Fibroblast of the aortic adventitia (primary cell): ENCODE measurements around the gene KIAA0930. TPM values are rescaled to one million over a fixed set of nuclear protein-coding genes. Genes with fewer than 3 reads are reported as not detected.

ENCODE experiments used
- DNase-seq: peaks from one replicate; pipeline ENCODE4 v3.0.0-alpha.2; 2010; ENCODE audit warnings: low read depth
- H3K4me3 ChIP-seq: 2 replicates; pipeline ENCODE4 v1.5.1; 2011; ENCODE audit warnings: low read depth, mild to moderate bottlenecking, control low read depth, low read length, moderate library complexity
- CTCF ChIP-seq: IDR thresholded peaks from 2 replicates; pipeline ENCODE4 v1.5.1; 2011; ENCODE audit warnings: mild to moderate bottlenecking, low read length, control low read depth, inconsistent platforms; ENCODE audit not compliant: insufficient read depth
- total RNA-seq: library from RNA; depleted of rRNA; stranded (reverse); fragments of >200 nt; gene quantifications from 2 replicates; pipeline ENCODE4 v1.2.3, GENCODE V29; 2012; ENCODE audit warnings: low replicate concordance

Gene KIAA0930
- total RNA-seq = 36.2 and 36.4 TPM in 2 replicates

DNA sequence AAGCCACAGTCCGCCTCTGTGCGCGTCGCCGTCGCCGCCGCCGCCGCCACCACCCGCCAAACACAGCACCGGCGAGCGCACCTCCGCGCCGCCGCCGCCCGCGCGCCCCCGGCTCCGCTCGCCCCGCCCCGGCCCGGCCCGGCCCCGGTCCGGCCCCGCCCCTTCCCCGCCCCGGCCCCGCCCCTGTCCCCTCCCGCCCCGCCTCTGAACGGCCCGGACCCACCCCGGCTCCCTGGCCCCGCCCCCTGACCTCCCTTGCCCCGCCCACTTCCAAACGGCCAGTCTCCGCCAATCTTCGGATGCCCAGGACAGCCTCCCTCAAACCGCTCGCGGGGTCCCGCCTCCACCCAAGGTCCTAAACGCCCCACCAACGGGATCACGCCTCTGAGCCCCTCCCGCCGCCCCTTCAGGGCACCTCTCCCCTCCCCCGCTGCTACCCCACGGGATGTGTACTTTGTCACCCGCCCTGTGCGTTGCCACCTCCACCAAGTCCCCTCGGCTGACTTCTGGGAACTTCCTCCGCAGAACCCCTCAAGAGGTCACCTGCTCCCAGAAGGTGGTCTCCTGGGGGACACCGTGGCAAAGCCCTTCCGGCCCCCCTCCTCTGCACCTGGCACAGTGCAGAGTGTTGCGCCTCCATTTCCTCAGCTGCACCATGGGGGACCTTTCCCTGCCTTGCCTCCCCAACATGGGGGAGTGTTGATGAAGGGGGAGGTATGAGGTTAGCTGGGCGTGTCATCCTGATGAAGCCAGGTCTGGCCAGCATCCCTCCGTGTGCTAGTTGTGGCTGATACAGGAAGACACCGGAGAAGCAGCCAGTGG is at the start of gene KIAA0930:
TSS of gene KIAA0930 (minus strand) at position 85 of the 822 bp plus-strand sequence. CDS start 191 bp downstream, outside the sequence.
- peak; percentile 63 for DNase-seq
- no peak for TF ChIP-seq CTCF
- peak within 1 kb of the TSS; percentile 75 for H3K4me3 ChIP-seq

DNA sequence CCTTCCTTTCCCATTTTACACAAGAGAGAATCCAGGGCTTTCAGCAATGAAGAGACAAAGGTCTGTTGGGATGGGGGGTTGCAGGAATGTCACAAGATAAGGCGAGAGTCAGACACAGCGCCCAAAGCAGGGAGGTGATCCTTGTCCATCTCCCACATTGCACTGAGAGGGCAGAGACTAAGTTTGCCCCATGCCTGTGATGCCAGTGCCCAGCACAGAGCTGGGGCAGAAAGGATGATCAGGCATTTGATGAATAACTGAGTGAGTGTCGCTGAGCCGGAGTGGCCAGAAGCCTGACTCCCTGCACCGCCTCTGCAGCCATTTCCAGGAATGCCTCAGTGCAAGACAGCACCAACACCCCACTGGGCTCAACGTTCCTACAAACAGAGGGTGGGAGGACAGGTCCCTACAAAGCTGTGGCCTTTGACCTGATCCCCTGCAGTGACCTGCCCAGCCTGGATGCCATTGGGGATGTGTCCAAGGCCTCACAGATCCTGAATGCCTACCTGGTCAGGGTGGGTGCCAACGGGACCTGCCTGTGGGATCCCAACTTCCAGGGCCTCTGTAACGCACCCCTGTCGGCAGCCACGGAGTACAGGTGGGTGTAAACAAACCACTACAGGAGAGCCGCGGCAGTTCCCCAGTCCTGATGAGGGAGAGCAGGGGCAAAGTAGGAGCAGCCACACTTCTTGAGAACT is 46.3 kb upstream of the KIAA0930 start:
- no peak for DNase-seq
- TF ChIP-seq CTCF = no peak
- no peak overlapping the region for H3K4me3 ChIP-seq

DNA sequence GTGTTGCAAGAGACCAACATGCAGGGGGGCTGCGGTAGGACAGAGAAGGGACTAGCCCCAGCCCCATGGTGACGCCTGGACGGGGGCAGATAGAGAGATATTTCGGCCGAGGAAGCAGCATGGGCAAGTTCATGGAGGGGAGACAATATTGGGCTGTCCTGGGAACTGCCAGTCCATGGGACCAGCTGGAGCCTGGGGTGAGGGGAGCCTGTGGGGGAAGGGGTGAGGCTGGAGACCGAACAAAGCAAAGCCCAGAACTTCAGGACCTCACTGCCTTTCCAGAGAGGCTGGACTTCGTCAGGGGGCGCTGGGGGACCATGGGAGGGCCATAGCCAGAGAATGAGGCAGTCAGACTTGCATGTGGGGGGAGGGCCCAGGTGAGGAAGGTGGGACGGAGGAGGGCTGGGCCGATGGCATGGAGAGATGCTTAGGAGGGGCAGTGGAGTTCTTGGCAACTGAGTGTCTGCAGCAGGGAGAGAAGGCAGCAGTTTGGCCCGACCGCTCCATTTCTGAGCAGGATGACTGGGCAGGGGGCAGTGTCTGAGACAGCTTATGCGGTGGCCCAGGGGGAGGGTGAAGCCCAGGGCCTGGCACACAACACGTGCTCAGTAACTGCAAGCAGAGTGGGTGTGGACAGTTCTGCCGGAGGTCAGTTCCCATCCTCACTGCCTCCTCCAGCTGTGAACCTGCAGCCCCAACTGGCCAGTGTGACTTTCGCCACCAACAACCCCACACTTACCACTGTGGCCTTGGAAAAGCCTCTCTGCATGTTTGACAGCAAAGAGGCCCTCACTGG is 44.8 kb upstream of the KIAA0930 start:
- TF ChIP-seq CTCF = no peak
- H3K4me3 ChIP-seq = no peak overlapping the region
- no peak for DNase-seq

DNA sequence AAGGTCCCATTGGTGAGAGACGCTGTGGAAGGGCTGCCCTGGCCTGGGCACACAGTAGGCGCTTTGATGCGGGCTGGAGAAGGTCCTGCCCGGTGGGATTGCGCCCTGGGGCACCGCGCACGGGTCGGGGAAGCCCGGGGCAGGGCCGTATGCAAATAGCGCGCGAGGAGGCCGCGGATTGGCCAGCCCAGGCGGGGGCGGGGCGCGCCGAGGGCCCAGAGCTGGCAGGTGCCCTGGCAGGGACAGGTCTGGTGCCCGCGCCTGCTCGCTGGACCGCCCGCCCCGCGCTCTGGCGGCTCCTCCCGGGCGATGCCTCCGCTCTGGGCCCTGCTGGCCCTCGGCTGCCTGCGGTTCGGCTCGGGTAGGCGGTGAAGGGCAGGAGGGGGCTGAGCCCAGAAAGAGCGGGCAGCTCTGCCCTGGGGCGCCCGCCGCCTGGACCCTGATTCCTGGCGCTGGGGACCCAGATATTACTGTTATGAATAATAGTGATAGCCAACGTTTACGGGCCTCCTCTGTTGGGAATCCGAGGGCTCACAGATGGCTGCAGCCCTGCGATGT is 44.1 kb upstream of the KIAA0930 start, which contains the start of gene UPK3A:
TSS of gene UPK3A (plus strand) at position 245 of the 558 bp plus-strand sequence. CDS start at position 310, 65 bp downstream.
- TF ChIP-seq CTCF = no peak
- DNase-seq = no peak
- no peak within 1 kb of the TSS for H3K4me3 ChIP-seq

DNA sequence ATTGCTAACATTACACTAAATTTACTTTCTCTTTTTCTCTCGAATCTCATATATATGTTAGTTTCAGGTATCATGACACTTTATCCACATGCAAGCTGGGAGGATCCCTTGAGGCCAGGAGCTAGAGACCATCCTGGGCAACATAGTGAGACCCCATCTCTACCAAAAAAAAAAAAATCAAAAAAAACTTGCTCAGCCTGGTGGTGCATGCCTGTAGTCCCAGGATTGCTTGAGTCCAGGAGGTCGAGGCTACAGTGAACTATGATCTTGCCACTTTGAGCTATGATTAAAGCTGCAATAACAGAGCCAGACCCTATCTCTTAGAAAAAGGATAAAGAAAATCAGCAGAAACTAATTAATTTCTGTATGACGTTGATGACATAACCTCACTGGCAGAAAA is 40.3 kb upstream of the KIAA0930 start:
- no peak for DNase-seq
- H3K4me3 ChIP-seq = no peak overlapping the region
- TF ChIP-seq CTCF = no peak

DNA sequence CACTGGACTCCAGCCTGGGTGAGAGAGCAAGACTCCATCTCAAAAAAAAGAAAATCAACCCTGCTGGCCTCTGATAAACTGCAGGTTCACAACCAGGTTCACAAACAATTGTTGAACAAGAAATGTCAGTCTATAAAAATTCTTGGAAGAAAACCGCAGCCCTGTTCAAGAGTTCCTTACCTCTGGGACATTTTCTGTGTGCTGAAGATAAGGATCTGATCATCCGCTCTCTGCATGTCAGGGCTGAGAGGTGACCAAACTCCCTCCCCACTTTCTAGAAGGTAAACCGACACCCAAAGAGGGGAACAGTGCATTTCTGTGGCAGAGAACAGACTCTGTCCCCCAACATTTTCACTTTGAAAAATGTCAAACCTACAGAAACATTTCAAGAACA is 39.9 kb upstream of the KIAA0930 start:
- DNase-seq = no peak
- no peak overlapping the region for H3K4me3 ChIP-seq
- no peak for TF ChIP-seq CTCF
